GM19463 (cell line): ENCODE results near the gene VPREB3.

Source experiments
- ATAC-seq: cut with Tn5 transposase; IDR thresholded peaks from one replicate; pipeline ENCODE4 v1.9.1; 2021; ENCODE audit warnings: mild to moderate bottlenecking, moderate library complexity; ENCODE audit not compliant: unreplicated experiment

VPREB3 gene

GRCh38 chr22:23767673-23768548 is 13.7 kb upstream of the VPREB3 start, which contains the start of gene CHCHD10:
CHCHD10 (minus strand) TSS chr22:23767972; CDS start chr22:23767874, 98 bp downstream.
- peak; percentile 51 for ATAC-seq

DNA sequence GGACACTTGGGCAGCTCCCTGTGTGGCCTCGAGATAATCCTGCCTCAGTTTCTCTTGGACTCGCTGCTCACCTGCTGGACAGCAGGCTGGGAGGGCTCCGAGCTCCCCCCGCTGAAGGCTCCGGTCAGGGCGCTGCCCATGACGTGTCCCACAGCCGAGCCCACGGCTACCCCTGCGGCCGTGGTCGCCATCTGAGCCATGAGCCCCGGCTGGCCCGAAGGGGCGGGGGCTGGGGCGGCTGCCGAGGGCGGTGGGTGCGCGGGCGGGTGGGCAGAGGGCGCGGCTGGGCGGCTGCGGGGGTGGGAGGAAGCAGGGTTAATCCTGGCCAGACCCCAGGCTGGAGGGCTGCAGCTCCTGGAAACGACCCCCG is 13.1 kb upstream of the VPREB3 start:
- no peak for ATAC-seq

- no peak for ATAC-seq
Observed at GRCh38 chr22:23764899-23765881, 11.0 kb upstream of the VPREB3 start.

- ATAC-seq, result no peak
Observed at GRCh38 chr22:23763954-23764353, 9.7 kb upstream of the VPREB3 start.

GRCh38 chr22:23763579-23763945 is 9.3 kb upstream of the VPREB3 start:
- ATAC-seq, result no peak

- no peak for ATAC-seq
Observed at GRCh38 chr22:23762842-23763578, 8.8 kb upstream of the VPREB3 start, which contains the start of gene C22orf15. C22orf15 (plus strand) TSS chr22:23762990; CDS start chr22:23763307, 317 bp downstream.

GRCh38 chr22:23760056-23760455 is 5.8 kb upstream of the VPREB3 start:
- ATAC-seq, result no peak

- no peak for ATAC-seq
Observed at GRCh38 chr22:23759566-23759965, 5.3 kb upstream of the VPREB3 start.

- ATAC-seq, result no peak
Observed at GRCh38 chr22:23756891-23757290, 2.7 kb upstream of the VPREB3 start.

- no peak for ATAC-seq
Observed at GRCh38 chr22:23755711-23756110, 1.5 kb upstream of the VPREB3 start.

DNA sequence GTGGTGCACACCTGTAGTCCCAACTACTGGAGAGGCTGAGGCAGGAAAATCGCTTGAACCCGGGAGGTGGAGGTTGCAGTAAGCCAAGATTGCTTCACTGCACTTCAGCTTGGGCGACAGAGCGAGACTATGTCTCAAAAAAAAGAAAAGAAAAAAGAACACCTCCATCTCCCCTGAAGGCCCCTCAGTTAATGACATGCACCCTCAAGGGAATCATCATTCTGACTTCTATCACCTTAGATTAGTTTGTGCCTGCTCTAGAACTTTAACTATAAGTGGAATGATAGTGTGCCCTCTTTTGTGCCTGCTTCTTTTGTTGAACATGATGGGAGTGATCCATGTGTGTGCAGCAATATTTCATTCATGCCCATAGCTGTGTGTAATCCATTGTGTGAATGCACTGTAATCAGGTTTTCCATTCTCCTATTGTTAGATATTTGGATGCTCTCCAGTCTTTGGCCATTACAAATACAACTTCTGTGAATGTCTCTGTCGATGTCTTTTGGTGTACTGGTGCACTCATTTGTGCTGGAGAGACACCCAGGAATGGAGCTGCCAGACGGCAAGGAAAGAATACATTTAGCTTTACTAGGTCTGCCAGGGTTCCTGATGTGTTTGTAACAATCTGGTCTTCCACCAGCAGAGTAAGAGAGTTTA is 883 bp upstream of the VPREB3 start:
- no peak for ATAC-seq

GRCh38 chr22:23753385-23753784 is 840 bp downstream of the VPREB3 start:
- no peak for ATAC-seq

- no peak for ATAC-seq
Observed at GRCh38 chr22:23752750-23753149, 1.5 kb downstream of the VPREB3 start.

DNA sequence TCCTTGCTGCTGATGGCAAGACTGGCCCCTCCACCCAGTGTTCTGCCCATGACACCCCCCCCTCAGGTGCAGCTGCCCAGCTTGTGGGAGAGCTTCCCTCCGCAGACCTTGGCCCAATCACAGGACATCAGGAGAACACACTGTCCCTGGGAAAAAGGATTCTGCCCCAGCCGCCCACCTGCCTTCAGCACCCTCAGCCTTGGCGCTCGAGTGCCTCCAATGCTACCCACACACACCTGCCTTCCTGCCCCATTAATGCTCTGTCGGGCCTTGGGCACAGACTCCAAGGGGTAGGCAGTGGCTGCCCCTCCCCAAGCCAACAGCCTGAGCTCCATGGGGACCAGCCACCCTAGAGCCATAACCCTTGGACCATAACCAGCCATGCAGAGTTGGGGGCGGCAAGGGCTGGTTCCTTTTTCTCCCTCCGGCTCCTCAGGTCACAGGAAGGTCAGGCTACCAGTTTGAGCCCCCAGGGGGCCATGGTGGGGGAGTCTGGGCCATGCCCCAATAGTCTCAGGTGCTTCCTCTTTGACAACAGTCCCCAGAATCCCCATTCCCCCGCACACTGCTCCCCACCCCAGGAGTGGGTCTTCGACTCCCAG is 2.0 kb downstream of the VPREB3 start:
- no peak for ATAC-seq

DNA sequence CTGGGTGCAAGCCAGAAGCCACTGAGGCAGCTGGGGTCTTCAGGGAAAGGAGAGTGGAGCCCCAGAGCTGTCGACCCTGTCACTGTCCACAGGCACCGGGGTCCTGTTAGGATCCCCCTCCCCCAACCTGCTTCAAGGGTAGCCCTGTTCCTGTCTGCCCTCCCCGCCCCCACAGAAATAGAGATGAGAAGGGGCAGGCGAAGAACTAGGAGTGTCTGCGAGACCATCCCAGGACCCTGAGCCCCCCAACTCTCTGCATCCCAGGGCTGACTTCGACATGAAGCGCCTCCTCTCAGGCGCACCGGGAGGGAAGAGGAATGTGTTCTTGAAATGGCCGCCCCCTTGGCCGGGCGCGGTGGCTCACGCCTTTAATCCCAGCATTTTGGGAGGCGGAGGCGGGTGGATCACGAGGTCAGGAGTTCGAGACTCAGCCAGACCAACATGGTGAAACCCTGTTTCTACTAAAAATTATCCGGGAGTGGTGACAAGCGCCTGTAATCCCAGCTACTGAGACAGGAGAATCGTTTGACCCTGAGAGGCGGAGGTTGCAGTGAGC is 2.7 kb downstream of the VPREB3 start:
- ATAC-seq, result no peak

DNA sequence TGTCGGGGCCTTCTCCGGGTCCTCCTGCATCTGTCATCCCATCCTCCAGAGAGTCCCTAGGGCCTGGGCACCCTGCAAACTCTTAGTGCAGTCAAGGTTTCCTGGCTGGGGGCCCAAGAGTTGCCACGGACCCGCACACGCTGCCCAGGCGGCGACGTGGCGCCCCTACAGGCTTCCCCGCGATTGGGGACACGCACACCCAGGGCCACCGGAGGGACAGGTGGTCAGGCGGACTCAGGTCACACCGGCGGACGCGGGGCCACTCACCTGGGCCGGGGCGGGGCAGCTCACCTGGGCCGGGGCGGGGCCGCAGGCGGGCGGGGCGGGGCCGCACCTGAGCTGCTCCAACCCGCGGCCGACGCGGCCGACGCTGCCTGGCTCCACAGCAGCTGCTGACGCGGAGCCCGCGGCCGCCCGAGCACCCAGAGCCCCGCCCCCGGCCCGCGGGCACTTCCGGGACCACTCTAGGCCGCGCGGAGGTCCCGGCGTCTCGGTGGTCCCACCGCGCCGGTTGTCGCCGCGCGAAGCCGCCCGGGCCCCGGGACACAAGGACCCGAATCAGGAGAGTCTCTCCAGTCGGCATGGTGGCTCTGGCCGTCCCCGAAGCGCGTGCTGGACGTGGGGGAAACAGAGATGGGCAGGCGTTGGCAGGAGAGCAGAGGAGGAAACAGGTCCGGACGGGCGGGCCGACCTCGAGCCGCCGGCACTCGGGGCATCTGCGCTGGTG is 3.3 kb downstream of the VPREB3 start, which contains the start of gene ZNF70:
TSS of gene ZNF70 (minus strand) at position 399 of the 727 bp plus-strand sequence. CDS start 5,972 bp downstream, outside the sequence.
- ATAC-seq, result peak; percentile 86

DNA sequence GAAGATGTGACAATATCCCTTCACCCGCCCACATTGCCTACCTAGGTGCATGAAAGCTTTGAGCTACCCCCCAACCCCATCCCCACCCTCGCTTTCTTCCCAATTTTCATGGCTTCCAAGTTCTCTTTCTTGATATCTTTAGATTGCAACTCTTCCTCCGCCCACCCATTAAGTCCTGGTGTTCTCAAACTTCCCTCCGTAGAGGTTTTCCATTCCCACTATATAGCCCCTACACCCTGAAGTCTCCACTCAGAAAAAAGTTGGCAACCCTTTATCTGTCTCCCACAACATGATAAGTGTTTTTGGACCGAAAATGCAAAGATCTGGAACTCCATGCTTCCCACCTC is 3.9 kb downstream of the VPREB3 start:
- no peak for ATAC-seq

DNA sequence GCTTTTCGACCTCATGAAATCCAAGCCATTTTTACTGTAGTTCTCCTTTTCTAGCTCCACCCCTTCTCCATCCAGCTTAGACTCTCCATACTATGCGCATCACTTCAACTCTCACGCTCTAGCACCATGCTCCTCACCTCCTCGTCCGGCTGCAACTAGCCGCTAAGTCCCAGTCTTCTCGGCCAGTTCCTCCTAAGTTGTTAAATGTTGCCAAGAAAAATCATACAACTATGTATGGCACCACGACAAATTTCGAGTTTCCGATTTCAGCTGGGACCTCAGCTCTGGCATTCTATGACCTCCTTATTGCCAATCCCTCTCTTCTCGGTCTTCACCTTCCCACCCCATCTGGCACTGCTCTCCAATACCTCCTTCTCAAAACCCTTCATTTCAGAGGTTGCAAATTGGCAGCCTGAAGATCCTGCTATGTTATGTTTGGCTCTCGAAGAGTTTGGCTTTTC is 4.4 kb downstream of the VPREB3 start:
- ATAC-seq, result no peak

- no peak for ATAC-seq
Observed at GRCh38 chr22:23745791-23746190, 8.4 kb downstream of the VPREB3 start.
